Osteoblast (primary cell): ENCODE data around the gene TBC1D5. TPM values are rescaled to one million over a fixed set of nuclear protein-coding genes. Genes with fewer than 3 reads are reported as not detected.

Experiments
- DNase-seq: peaks from one replicate; pipeline ENCODE4 v3.0.0; 2011; ENCODE audit warnings: low spot score, mixed read lengths; ENCODE audit not compliant: insufficient read length; ENCODE audit errors: missing footprints
- H2AFZ ChIP-seq: 2 replicates; pipeline ENCODE4 v1.6.0; 2011; ENCODE audit warnings: mild to moderate bottlenecking, low read length
- H3K27ac ChIP-seq: 2 replicates; pipeline ENCODE4 v1.5.1; 2011; ENCODE audit warnings: mild to moderate bottlenecking, low read depth, low read length, moderate library complexity
- H3K27me3 ChIP-seq: 2 replicates; pipeline ENCODE4 v1.6.0; 2012; ENCODE audit warnings: mild to moderate bottlenecking, control low read depth, inconsistent platforms, low read length, moderate library complexity; ENCODE audit not compliant: insufficient read depth
- H3K36me3 ChIP-seq: 2 replicates; pipeline ENCODE4 v1.5.1; 2011; ENCODE audit warnings: mild to moderate bottlenecking, low read length, control low read depth, moderate library complexity; ENCODE audit not compliant: insufficient read depth
- H3K4me1 ChIP-seq: 2 replicates; pipeline ENCODE4 v1.5.1; 2011; ENCODE audit warnings: mild to moderate bottlenecking, low read length, control low read depth, moderate library complexity; ENCODE audit not compliant: insufficient read depth
- H3K4me2 ChIP-seq: 2 replicates; pipeline ENCODE4 v1.6.0; 2011; ENCODE audit warnings: mild to moderate bottlenecking, low read length; ENCODE audit not compliant: insufficient read depth
- H3K4me3 ChIP-seq: fragments of 200-600 bp; sonication (generic); 3 replicates; pipeline ENCODE4 v1.5.1; 2012; ENCODE audit warnings: mild to moderate bottlenecking, low read length, inconsistent platforms; ENCODE audit not compliant: insufficient read depth
- H3K79me2 ChIP-seq: 2 replicates; pipeline ENCODE4 v1.6.0; 2012; ENCODE audit warnings: mild to moderate bottlenecking, low read length, control low read depth, inconsistent platforms; ENCODE audit not compliant: insufficient read depth
- H3K9me3 ChIP-seq: 2 replicates; pipeline ENCODE4 v1.5.1; 2011; ENCODE audit warnings: low read depth, low read length, control low read depth
- H4K20me1 ChIP-seq: 2 replicates; pipeline ENCODE4 v1.6.0; 2012; ENCODE audit warnings: mild to moderate bottlenecking, low read length, control low read depth; ENCODE audit not compliant: insufficient read depth
- CTCF ChIP-seq: IDR thresholded peaks from 2 replicates; pipeline ENCODE4 v1.5.1; 2011; ENCODE audit warnings: mild to moderate bottlenecking, low read depth, low read length, moderate library complexity; ENCODE audit errors: extremely low read depth
- total RNA-seq: library from RNA; depleted of rRNA; stranded (reverse); fragments of >200 nt; gene quantifications from 2 replicates; pipeline ENCODE4 v1.2.3, GENCODE V29; 2012

TBC1D5 gene
- total RNA-seq, 1 donor, result 117 TPM

DNA sequence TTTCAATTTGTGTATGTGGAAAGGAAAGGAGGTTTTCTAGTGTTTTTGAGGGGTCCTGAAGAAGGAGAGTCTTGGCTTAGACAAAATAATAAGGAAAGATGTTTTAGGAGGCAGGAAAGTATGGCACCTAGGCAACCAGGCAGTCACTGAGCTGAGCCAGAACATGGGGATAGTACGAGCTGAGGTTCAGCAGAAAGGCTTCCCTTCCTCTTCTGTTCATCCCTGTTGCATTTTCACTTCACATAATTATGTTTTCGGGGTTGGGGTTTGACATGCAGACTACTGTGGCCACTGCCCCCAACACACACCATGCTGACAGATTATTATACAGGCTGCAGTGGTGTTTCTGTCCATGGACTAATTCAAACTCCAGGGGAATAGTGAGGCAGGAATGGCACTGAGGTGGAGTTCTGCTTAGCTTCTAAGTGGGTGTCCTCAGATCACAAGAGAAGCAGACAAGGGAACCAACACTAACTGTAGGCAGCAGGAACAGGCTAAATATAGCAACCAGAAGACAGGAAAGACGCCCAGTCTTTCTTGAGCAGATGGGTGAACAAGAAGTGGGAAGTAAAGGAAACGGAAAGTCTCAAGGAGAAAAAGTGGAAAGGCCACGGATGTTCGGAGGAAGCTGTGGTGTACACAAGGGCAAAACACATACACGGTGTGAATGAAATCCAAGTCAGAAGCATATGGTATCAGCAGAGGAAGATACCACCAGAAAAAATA is 551.9 kb downstream of the TBC1D5 start:
- TF ChIP-seq CTCF, result no peak
- H2AFZ ChIP-seq, result no peak overlapping the region
- no peaks in the 10 kb centered on the region for H4K20me1 ChIP-seq
- no peak for DNase-seq
- peaks cover 4% of the 10 kb centered on the region for H3K4me1 ChIP-seq
- H3K79me2 ChIP-seq, result no peaks in the 10 kb centered on the region
- H3K4me2 ChIP-seq, result no peak overlapping the region
- no peaks in the 10 kb centered on the region for H3K36me3 ChIP-seq
- H3K27ac ChIP-seq, result no peak overlapping the region
- no peaks in the 10 kb centered on the region for H3K27me3 ChIP-seq
- H3K9me3 ChIP-seq, result no peaks in the 10 kb centered on the region
- H3K4me3 ChIP-seq, result no peak overlapping the region

GRCh38 chr3:17188378-17188777 is 554.1 kb downstream of the TBC1D5 start:
- DNase-seq, result no peak
- no peaks in the 10 kb centered on the region for H3K79me2 ChIP-seq
- no peaks in the 10 kb centered on the region for H3K36me3 ChIP-seq
- H3K27ac ChIP-seq, result no peak overlapping the region
- no peak overlapping the region for H3K4me2 ChIP-seq
- H3K4me3 ChIP-seq, result no peak overlapping the region
- peaks cover 9% of the 10 kb centered on the region for H3K4me1 ChIP-seq
- H3K9me3 ChIP-seq, result no peaks in the 10 kb centered on the region
- H2AFZ ChIP-seq, result no peak overlapping the region
- no peak for TF ChIP-seq CTCF
- H4K20me1 ChIP-seq, result no peaks in the 10 kb centered on the region
- no peaks in the 10 kb centered on the region for H3K27me3 ChIP-seq

GRCh38 chr3:17187589-17188184 is 554.7 kb downstream of the TBC1D5 start:
- no peak for TF ChIP-seq CTCF
- Histone ChIP-seq H3K4me2 (no peak overlapping the region), H3K4me1 (peaks cover 9% of the 10 kb centered on the region), H3K79me2 (no peaks in the 10 kb centered on the region), H3K4me3 (no peak overlapping the region), H3K9me3 (no peaks in the 10 kb centered on the region), H4K20me1 (no peaks in the 10 kb centered on the region), H3K36me3 (no peaks in the 10 kb centered on the region), H3K27ac (no peak overlapping the region), H3K27me3 (no peaks in the 10 kb centered on the region), H2AFZ (no peak overlapping the region)
- no peak for DNase-seq

- H3K27me3 ChIP-seq, result no peaks in the 10 kb centered on the region
- H2AFZ ChIP-seq, result peak overlapping the region; percentile 1
- no peaks in the 10 kb centered on the region for H4K20me1 ChIP-seq
- no peak for TF ChIP-seq CTCF
- H3K27ac ChIP-seq, result peak overlapping the region; percentile 6
- no peaks in the 10 kb centered on the region for H3K79me2 ChIP-seq
- H3K9me3 ChIP-seq, result no peaks in the 10 kb centered on the region
- H3K4me2 ChIP-seq, result no peak overlapping the region
- peaks cover 18% of the 10 kb centered on the region for H3K4me1 ChIP-seq
- no peak for DNase-seq
- no peak overlapping the region for H3K4me3 ChIP-seq
- no peaks in the 10 kb centered on the region for H3K36me3 ChIP-seq
Measured at GRCh38 chr3:17183951-17184550, 558.4 kb downstream of the TBC1D5 start.
